HCT116 (cell line): ENCODE data around the gene GP1BA. TPM values are rescaled to one million over a fixed set of nuclear protein-coding genes. Genes with fewer than 3 reads are reported as not detected.

ENCODE experiments used
- ATAC-seq: fragments of 200-7000 bp; cut with Tn5 transposase; 2 replicates; pipeline ENCODE4 v1.9.1; 2020; ENCODE audit warnings: mild to moderate bottlenecking, moderate library complexity
- BruUV-seq: library from RNA; stranded (reverse); fragments of 400-500 nt; replicated peaks from 2 replicates; lab custom pipeline; 2021; lab: Mats Ljungman, UMichigan
- CTCF ChIA-PET: fragments of 300-600 bp; sonication (Branson Sonifier 250); formaldehyde crosslinking; loops from one replicate; lab custom pipeline; 2021; ENCODE audit warnings: antibody characterized with exemption; lab: Charles Lee
- POLR2A ChIA-PET: fragments of 300-600, 350-600 bp; sonication (Branson Sonifier 250); formaldehyde crosslinking; loops from one replicate; lab custom pipeline; 2021; ENCODE audit warnings: antibody characterized with exemption; lab: Charles Lee
- RAD21 ChIA-PET, 2 experiments: fragments of 300-600 bp; sonication (Branson Sonifier 250); formaldehyde crosslinking; loops; one replicate each; lab custom pipeline; 2023; ENCODE audit warnings: low total read pairs in 2 of 2; ENCODE audit not compliant: uncharacterized antibody in 2 of 2, unreplicated experiment in 2 of 2, low non-redundant PET in 1 of 2; lab: Charles Lee
- DNase-seq: peaks from one replicate; pipeline ENCODE4 v3.0.0-alpha.2; 2010; ENCODE audit warnings: low read depth, low spot score
- H2AFZ ChIP-seq: fragments of 200-600 bp; shearing (Covaris generic), sonication (generic); 2 replicates; pipeline ENCODE4 v1.6.1; 2017; ENCODE audit warnings: low read depth, mixed run types, mixed read lengths, antibody characterized with exemption, low read length; ENCODE audit not compliant: poor library complexity, severe bottlenecking
- H3K27ac ChIP-seq: 2 replicates; pipeline ENCODE4 v1.5.1; 2012; ENCODE audit warnings: low read depth, low read length
- H3K27me3 ChIP-seq: fragments of 200-600 bp; sonication (generic); 2 replicates; pipeline ENCODE4 v1.6.1; 2016; ENCODE audit warnings: mixed run types, low read length, mixed read lengths; ENCODE audit not compliant: insufficient read depth
- H3K36me3 ChIP-seq, 2 experiments: fragments of 200-500 bp in 1 of 2; fragments of 200-600 bp in 1 of 2; sonication (Bioruptor generic) in 1 of 2; sonication (generic) in 1 of 2; 2 replicates each; pipeline versions ENCODE4 v1.5.1 to v1.6.1; 2014 to 2016; ENCODE audit warnings: low read length in 2 of 2, inconsistent platforms in 1 of 2, mixed read lengths in 1 of 2, mixed run types in 1 of 2; ENCODE audit not compliant: insufficient read depth in 2 of 2, control insufficient read depth in 1 of 2
- H3K4me1 ChIP-seq, 2 experiments: fragments of 200-600 bp in 1 of 2; sonication (generic) in 1 of 2; 2 replicates each; pipeline versions ENCODE4 v1.5.1 to v1.6.1; 2012 to 2017; ENCODE audit warnings: low read length in 2 of 2, inconsistent platforms in 1 of 2, mild to moderate bottlenecking in 1 of 2, mixed read lengths in 1 of 2, mixed run types in 1 of 2, moderate library complexity in 1 of 2; ENCODE audit not compliant: insufficient read depth in 2 of 2, control insufficient read depth in 1 of 2
- H3K4me2 ChIP-seq: fragments of 200-600 bp; sonication (generic); 2 replicates; pipeline ENCODE4 v1.6.1; 2017; ENCODE audit warnings: mixed run types, low read length, mixed read lengths
- H3K4me3 ChIP-seq, 2 experiments: fragments of 200-600 bp in 1 of 2; sonication (generic) in 1 of 2; replicated peaks in 1 of 2; 2 replicates each; pipeline ENCODE4 v1.5.1; 2011 to 2016; ENCODE audit warnings: low read length in 2 of 2, control low read depth in 1 of 2, low read depth in 1 of 2, mild to moderate bottlenecking in 1 of 2, mixed read lengths in 1 of 2, mixed run types in 1 of 2
- H3K79me2 ChIP-seq: fragments of 200-600 bp; sonication (generic); 2 replicates; pipeline ENCODE4 v1.6.1; 2017; ENCODE audit warnings: mild to moderate bottlenecking, mixed run types, low read length, moderate library complexity, mixed read lengths; ENCODE audit not compliant: insufficient read depth
- H3K9ac ChIP-seq: fragments of 200-600 bp; sonication (generic); 2 replicates; pipeline ENCODE4 v1.6.1; 2016; ENCODE audit warnings: low read length, mixed read lengths
- H3K9me2 ChIP-seq: fragments of 200-600 bp; sonication (generic), shearing (Covaris generic); 2 replicates; pipeline ENCODE4 v1.6.1; 2017; ENCODE audit warnings: mixed run types, mild to moderate bottlenecking, moderate library complexity; ENCODE audit not compliant: insufficient read depth
- H3K9me3 ChIP-seq, 2 experiments: fragments of 200-500 bp in 1 of 2; fragments of 200-600 bp in 1 of 2; sonication (Bioruptor generic) in 1 of 2; sonication (generic) in 1 of 2; 2 replicates each; pipeline ENCODE4 v1.6.1; 2014 to 2017; ENCODE audit warnings: low read length in 2 of 2, mixed read lengths in 2 of 2, inconsistent platforms in 1 of 2, low read depth in 1 of 2, mild to moderate bottlenecking in 1 of 2, mixed run types in 1 of 2, moderate library complexity in 1 of 2; ENCODE audit not compliant: control insufficient read depth in 1 of 2, insufficient read depth in 1 of 2
- H4K20me1 ChIP-seq: fragments of 200-600 bp; sonication (generic), shearing (Covaris generic); 2 replicates; pipeline ENCODE4 v1.6.1; 2017; ENCODE audit warnings: mixed run types, mild to moderate bottlenecking, moderate library complexity; ENCODE audit not compliant: insufficient read depth
- ATF3 ChIP-seq: IDR thresholded peaks from 2 replicates; pipeline ENCODE4 v1.6.1; 2012
- CEBPB ChIP-seq: IDR thresholded peaks from 2 replicates; pipeline ENCODE4 v1.6.1; 2012; ENCODE audit warnings: low read depth
- EGR1 ChIP-seq: IDR thresholded peaks from 2 replicates; pipeline ENCODE4 v1.6.1; 2012; ENCODE audit warnings: low read depth
- ELF1 ChIP-seq: IDR thresholded peaks from 2 replicates; pipeline ENCODE4 v1.6.1; 2012; ENCODE audit warnings: low read depth, borderline replicate concordance
- EZH2 ChIP-seq: fragments of 200-600 bp; sonication (generic); IDR thresholded peaks from 2 replicates; pipeline ENCODE4 v1.6.1; 2017; ENCODE audit warnings: antibody characterized with exemption, mixed run types
- EZH2phosphoT487 ChIP-seq: fragments of 200-600 bp; IDR thresholded peaks from 2 replicates; pipeline ENCODE4 v1.6.1; 2018; ENCODE audit warnings: antibody characterized with exemption, borderline replicate concordance
- FOSL1 ChIP-seq: IDR thresholded peaks from 2 replicates; pipeline ENCODE4 v1.6.1; 2012; ENCODE audit warnings: low read depth
- POLR2AphosphoS5 ChIP-seq: IDR thresholded peaks from 2 replicates; pipeline ENCODE4 v1.6.1; 2011; ENCODE audit warnings: mild to moderate bottlenecking, low read depth, low read length, moderate library complexity
- SIN3A ChIP-seq: IDR thresholded peaks from 2 replicates; pipeline ENCODE4 v1.6.1; 2012; ENCODE audit warnings: low read depth
- SP1 ChIP-seq: IDR thresholded peaks from 2 replicates; pipeline ENCODE4 v1.6.1; 2012; ENCODE audit warnings: low read depth
- SRF ChIP-seq: IDR thresholded peaks from 2 replicates; pipeline ENCODE4 v1.6.1; 2012; ENCODE audit warnings: low read depth
- TCF7L2 ChIP-seq: IDR thresholded peaks from 2 replicates; pipeline ENCODE4 v1.7.0; 2011; ENCODE audit warnings: borderline replicate concordance, inconsistent platforms; ENCODE audit not compliant: insufficient read depth, insufficient read length; ENCODE audit errors: extremely low read depth
- YY1 ChIP-seq: IDR thresholded peaks from 2 replicates; pipeline ENCODE4 v1.6.1; 2011; ENCODE audit warnings: low read length, low read depth, moderate library complexity, mild to moderate bottlenecking; ENCODE audit not compliant: insufficient replicate concordance; ENCODE audit errors: extremely low read depth
- ZBTB33 ChIP-seq: IDR thresholded peaks from 2 replicates; pipeline ENCODE4 v1.6.1; 2011; ENCODE audit warnings: mild to moderate bottlenecking, low read length, moderate library complexity; ENCODE audit not compliant: insufficient replicate concordance; ENCODE audit errors: extremely low read depth
- ZFX ChIP-seq: fragments of 450-650 bp; IDR thresholded peaks from 2 replicates; pipeline ENCODE4 v1.6.1; 2017
- intact Hi-C: fragments of 100-400 bp; cut with micrococcal nuclease; formaldehyde crosslinking; loops from 2 replicates; pipeline ENCODE4 v1.10.0; 2022
- total RNA-seq: library from RNA; stranded (reverse); gene quantifications from one replicate; pipeline ENCODE4 v1.2.1, GENCODE V29; 2021; ENCODE audit not compliant: unreplicated experiment
- TF ChIP-seq, protein P1 (sequence below): IDR thresholded peaks from 2 replicates; pipeline ENCODE4 v1.6.1; 2012; ENCODE audit warnings: low read depth

GP1BA gene
- total RNA-seq, 1 experiment from 2014 or later, result not detected

DNA sequence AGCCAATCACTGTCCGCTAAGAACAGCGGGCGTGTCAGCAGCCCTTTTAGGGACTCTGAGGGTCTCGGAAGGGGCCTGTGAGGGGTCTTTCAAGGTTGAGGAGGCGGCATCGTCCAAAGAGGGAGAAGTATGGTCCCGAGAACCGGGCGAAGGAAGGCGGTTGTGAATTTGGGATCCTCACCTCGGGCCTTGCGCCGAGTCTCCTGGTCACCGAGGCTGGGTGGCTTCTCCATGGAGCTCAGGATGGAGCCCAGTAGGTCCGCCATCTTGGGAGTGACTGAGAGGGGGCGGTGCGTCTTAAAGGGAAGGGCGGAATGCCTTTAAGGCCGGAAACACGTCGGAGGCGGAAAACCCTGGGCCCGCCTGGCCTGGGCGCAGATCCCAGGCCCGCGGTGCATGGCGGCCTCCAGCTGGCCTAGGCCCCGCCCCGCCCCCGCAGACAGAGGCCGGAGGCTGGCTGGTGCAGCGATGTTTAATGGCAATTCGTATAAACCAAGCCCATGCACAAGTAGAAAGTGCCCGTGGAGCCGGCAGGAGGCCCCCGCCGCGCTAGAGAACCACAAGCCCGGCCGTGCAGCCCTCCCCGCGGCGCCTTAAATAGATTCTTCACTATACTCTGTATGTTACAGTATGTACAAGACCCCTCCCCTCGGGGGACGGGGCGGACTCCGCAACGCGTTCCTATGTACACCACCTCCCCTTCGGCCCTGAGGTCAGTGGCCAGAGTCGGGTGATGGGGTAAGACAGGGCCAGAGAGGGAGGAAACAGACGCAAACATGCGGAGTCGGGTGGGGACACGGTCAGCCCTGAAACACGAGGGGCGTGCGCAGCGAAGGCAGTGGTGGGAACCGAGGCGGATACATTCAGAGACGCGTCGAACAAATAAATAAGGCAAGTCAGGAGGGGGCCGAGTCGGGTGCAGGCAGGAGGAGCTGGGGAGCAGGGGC lies 35.7 kb downstream of the GP1BA start, which contains the start of gene SPAG7 (continued):
- TF ChIP-seq SRF, result peak; percentile 95
- no peak for TF ChIP-seq ATF3
- TF ChIP-seq YY1, result peak; percentile 97
- peak; percentile 70 for TF ChIP-seq ZFX
- no peak; the same call in 1 of the 2 replicates for TF ChIP-seq ELF1
- TF ChIP-seq FOSL1, result no peak
- no peak for TF ChIP-seq EZH2
- TF ChIP-seq, all 23 proteins: peak for 11

GRCh38 chr17:4968486-4969046 lies 36.5 kb downstream of the GP1BA start:
- Histone ChIP-seq H2AFZ (no peak overlapping the region), H3K79me2 (peaks cover 17% of the 10 kb centered on the region; the same call in 1 of the 2 replicates), H3K27ac (peak overlapping the region; percentile 90), H3K9me2 (no peaks in the 10 kb centered on the region), H3K27me3 (no peaks in the 10 kb centered on the region), H3K9ac (peak overlapping the region; percentile 80), H3K4me1 (peaks cover 19 to 33% of the 10 kb centered on the region in 2 experiments), H3K36me3 (peaks cover 4 to 13% of the 10 kb centered on the region in 2 experiments; a peak in 3 of 4 replicates), H3K4me2 (peak overlapping the region; percentile 84), H3K9me3 (no peaks in the 10 kb centered on the region), H4K20me1 (no peaks in the 10 kb centered on the region), H3K4me3 (peak overlapping the region; percentile 63 to 70)
- ChIA-PET POLR2A (interaction anchor here (0.8 to 5.0 kb wide), 7 partner anchors 15 to 178 kb away, joined by 3 to 45 read pairs (median 10); partner anchors contain the start of genes CAMTA2, ENO3, PFN1 and RNF167), CTCF (interaction anchor here (1.3 kb wide), 1 partner anchor 65 kb away, joined by 3 read pairs; the partner anchor contains the start of gene CHRNE), RAD21 (interaction anchor here (0.5 to 2.2 kb wide), 2 partner anchors 14 to 29 kb away, joined by 6 to 11 read pairs; partner anchors contain the start of genes RNF167 (in 1 of the 2) and SLC25A11 (in 1 of the 2))
- no TSS peak for BruUV-seq
- no peak for ATAC-seq
- no peak for DNase-seq
- intact Hi-C loops, result no loop called here
- TF ChIP-seq EZH2phosphoT487, result no peak
- TF ChIP-seq TCF7L2, result no peak
- TF ChIP-seq CEBPB, result no peak
- no peak for TF ChIP-seq ATF3
- no peak for TF ChIP-seq SRF
- TF ChIP-seq, protein P1, sequence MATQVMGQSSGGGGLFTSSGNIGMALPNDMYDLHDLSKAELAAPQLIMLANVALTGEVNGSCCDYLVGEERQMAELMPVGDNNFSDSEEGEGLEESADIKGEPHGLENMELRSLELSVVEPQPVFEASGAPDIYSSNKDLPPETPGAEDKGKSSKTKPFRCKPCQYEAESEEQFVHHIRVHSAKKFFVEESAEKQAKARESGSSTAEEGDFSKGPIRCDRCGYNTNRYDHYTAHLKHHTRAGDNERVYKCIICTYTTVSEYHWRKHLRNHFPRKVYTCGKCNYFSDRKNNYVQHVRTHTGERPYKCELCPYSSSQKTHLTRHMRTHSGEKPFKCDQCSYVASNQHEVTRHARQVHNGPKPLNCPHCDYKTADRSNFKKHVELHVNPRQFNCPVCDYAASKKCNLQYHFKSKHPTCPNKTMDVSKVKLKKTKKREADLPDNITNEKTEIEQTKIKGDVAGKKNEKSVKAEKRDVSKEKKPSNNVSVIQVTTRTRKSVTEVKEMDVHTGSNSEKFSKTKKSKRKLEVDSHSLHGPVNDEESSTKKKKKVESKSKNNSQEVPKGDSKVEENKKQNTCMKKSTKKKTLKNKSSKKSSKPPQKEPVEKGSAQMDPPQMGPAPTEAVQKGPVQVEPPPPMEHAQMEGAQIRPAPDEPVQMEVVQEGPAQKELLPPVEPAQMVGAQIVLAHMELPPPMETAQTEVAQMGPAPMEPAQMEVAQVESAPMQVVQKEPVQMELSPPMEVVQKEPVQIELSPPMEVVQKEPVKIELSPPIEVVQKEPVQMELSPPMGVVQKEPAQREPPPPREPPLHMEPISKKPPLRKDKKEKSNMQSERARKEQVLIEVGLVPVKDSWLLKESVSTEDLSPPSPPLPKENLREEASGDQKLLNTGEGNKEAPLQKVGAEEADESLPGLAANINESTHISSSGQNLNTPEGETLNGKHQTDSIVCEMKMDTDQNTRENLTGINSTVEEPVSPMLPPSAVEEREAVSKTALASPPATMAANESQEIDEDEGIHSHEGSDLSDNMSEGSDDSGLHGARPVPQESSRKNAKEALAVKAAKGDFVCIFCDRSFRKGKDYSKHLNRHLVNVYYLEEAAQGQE, result no peak
- TF ChIP-seq YY1, result no peak
- no peak for TF ChIP-seq SIN3A
- TF ChIP-seq FOSL1, result no peak
- TF ChIP-seq EGR1, result no peak
- TF ChIP-seq POLR2AphosphoS5, result no peak
- no peak for TF ChIP-seq ZBTB33
- no peak for TF ChIP-seq SP1
